ENCODE data around the gene SLCO2A1.
A peak's percentile ranks its signal among the peaks of the same experiment; 100 is the strongest.

SLCO2A1 gene

DNA sequence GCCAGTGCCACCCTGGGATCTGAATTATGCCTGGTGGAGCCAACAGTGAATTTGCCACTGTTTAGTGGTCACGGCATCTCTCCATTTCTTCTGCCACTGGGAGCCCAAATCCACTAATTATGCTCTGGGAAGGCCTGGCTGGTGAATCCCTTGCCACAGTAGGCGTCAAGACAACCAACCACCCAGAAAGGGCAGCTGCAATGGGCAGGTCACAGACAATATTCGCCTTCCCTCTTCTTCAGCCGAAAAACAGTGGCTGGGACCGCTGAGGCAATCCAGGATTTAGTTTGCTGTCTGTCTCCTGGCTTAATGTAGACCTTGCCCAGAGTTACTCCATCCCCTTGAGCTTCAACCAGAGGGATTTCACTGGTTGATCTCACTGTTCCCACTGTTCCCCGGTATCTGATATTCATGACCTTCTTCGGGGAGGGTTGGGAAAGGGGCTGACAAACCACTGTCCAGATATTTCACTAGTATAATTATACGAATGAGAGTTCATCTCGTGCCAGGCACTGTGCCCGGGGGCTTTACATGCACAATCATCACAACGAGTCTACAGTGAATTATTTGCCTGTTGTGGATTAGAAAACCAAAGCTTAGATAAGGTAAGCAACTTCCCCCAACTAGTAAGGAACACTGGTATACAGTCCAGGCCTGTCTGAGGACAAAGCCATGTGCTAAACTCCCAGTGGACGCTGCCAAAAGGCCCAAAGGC lies 84.2 kb downstream of the SLCO2A1 start:
- DNase-seq: no peak

DNA sequence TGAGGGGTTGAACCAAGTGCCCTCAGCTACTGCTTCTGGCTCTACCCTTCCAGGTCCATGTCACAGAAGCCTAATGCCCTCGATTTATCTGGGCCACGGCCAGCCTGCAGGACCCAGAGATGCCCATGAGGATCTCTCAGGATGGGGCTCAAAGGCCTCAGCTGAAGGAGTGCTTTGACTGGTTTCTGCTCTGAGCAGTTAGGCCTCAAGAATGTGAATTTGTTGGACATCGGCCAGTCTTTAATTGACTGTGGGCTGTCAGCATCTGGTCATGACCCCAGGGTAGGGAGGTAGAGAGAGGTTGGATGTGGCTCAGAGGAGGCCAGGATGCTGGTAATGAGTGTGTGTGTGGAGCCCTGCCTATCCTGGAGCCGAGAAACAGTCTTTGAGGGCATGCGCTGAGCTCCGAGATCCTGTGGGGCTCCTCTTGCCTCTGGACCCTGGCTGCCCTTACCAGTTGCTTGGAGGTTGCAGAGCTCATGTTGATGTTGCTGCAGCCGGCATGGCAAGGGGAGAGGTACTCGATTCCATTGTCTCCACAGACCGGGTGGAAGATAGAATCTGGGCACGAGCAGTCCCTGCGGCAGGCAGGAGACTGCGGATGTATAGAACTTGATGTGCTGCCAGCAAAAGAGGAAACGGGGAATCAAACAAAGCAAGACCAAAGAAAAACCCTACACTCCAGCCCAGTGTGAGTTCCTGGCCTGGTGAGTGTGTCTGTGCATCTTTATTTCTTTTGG lies 84.9 kb downstream of the SLCO2A1 start:
- DNase-seq: peak in 1 of 4 experiments; percentile 10

DNA sequence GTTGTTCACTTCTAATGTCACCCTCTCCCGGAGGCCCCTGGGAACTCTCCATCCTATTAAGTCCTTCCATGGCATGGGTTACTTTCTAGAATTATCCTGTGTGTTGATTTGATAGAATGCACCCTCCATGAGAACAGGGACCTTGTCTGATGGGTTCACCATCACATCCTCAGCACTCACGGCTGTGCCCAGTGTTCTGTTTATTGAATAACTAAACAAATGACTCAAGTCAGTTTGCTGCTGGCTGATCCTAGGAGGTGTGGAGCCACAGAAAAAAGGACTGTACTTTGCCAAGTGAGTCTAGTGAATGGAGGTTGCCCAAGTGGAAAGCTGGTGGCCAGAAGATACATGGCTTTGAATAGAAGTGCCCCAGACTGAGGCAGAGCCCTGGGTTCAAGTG lies 85.5 kb downstream of the SLCO2A1 start:
- no peak for DNase-seq

DNA sequence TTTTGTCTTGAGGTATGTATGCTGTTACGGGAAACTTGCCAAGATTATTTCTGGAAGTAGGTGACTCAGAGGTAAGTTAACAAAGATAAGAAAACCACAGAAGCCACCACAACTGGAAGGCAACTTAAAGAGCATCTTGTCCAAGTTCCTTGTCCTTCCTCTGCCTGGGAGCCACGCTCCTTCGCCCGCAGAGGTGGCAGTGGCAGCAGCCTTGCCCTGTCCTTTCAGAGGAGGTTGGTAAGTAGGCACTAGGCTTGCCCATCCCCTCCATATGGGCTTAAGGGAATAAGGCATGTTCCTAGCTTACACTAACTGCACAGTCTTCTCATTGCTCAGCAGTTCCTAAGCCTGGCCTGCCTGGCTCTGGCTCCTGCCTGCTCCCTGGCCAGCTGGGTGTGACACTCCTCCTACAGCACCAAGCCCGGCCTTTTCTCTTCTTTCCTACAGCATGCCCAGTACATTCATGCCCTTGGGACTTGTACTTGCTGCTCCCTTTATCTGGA lies 86.0 kb downstream of the SLCO2A1 start:
- peak in 1 of 4 experiments; percentile 5 for DNase-seq

DNA sequence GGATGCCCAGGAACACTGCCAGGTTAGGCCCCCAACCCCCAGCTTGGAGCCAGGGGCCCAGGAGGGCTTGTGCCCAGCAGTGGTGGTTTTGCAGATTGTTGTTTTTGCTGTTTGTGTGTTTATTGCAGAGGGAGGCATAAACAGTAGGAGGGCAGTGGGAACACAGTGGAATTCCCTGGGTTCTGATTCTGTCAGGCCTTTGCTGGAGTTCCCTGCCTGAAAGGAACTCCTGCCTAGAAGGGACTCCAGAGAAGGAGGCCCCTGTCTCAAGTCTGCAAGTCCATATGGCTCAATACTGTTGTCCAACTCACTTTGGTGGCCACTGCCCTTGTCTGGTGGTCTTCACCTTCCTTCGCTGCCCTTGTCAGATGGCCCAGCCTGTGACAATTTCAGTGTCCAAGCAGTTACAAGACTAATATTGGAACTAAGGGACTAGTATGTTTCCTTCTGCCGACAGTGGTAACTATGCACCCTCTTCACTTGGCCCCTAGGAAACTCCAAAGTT lies 86.6 kb downstream of the SLCO2A1 start:
- no peak for DNase-seq

DNA sequence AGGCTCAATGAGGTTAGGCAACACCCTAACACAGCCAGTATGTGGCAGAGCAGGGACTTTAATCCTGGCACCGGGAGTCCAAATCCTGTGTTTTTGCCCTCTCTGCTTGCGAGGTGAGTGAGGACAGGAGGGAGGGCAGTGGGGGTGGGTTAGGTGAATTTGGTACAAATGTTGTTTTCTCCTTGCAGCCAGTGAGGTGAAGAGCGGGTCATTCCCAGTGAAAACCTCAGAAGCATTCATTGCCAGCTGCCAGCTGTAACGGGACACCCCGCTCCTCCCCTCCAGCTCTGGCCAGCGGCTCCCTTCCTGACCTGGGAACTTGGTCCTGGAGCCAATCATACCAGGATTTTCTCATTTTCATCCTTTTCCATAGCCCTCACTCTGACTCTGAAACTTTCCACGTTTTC lies 88.3 kb downstream of the SLCO2A1 start:
- DNase-seq: no peak

DNA sequence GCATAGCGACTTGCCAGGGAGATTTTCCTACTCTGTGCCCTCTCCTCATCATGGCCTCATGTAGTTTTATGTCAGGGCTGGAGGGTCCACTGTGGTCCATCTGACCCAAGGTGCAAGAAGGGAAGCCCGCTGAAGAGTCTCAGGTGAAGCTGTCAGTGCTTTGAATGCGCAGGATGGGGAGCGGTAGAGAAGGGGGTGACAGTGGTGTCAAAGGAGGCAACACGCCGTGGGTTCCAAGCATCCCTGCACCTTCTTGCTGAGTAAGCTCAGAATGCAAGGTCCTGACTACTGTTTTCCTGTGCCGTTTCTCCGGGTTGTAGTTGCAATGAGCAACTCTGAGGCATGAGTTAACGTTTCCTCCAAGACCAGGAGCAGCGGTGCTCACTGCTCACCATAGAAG lies 89.2 kb downstream of the SLCO2A1 start:
- no peak for DNase-seq

DNA sequence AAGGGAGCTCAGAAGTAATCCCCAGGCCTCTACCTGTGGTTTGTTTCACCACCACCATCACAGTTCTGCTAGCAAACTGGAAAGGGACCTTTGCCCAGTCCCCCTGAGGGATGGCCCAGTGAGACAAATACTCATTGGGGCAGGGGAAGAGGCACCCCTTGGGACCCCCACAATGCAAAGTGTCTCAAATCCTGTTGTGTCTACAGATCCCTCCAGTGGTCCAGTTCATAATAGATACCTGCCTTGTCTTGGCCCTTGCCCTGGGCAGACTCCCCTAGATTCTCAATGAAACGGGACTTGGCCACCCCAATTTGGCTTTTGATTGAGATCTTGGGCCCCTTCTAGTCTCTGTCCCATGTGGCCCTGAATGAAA lies 90.3 kb downstream of the SLCO2A1 start:
- DNase-seq: no peak

DNA sequence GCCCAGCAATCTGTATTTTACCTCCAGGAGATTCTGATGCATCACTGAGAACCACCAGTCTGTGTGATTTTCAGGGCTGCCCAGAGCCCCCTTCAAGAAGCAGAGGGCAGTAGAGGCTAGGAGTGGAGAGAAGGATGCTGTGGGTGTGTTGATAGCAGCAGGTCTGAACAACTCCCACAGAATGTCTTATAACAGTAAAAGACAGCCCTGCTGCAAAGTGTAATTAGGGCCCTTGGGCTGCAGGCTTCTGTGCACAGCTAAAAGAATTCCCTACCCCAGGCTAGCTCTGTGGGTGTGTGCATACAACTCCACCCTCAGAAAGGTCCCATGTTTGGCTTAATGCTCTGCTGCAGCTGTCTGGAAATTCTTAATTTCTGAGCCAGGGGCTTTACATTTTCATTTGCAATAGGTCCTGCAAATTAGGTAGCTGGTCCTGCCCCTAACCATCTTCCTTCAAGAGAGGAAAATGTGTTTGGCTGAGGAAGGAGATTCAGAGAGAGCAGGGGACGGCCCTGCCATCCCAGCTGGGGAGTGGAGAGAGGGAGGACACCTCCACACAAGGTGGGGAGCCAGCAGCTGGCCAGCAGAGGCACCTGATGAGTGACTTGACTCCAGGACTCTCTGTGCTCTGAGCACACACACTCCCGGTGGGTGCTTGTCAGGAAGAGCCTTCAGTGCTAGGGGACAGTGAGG lies 90.8 kb downstream of the SLCO2A1 start:
- DNase-seq: no peak

DNA sequence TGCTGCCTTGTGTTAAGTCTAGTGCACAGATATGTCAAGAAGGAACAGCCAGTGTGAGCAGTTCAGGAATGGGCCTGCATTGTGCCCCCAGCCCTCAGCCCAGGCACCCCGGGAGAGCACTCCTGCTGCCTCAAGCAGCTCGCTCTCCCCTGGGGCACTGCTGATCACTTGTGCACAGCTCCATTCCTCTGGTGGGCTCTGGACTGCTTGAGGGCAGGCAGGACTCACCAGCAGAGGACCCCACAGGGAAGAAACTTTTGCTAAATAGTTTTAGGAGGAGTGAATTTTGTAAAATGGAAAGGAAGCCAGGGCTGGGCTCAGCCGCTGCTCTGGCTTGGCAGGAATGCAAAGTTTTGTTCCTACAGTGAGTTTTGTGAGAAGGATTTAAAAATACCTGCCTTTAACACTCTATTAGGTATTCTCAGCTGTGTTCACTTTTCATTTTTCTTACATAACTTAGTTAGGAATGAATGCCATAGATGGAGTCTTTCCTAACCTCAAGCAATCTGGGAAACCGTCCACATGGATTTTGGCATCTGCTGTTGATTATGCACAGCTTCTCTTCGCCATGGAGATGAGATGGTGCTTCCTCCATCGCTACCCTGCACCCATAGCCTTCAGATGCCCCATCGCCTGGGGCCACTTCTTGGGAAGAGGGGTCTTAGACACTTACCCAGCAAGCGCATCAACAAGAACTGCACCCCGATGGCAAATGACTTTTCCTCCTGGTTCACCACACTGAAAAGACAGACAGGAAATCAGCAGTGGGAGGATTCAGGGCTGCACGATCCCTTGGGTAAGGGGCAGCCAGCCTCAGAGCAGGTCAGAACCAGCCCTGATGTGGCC lies 91.7 kb downstream of the SLCO2A1 start:
- DNase-seq: no peak

DNA sequence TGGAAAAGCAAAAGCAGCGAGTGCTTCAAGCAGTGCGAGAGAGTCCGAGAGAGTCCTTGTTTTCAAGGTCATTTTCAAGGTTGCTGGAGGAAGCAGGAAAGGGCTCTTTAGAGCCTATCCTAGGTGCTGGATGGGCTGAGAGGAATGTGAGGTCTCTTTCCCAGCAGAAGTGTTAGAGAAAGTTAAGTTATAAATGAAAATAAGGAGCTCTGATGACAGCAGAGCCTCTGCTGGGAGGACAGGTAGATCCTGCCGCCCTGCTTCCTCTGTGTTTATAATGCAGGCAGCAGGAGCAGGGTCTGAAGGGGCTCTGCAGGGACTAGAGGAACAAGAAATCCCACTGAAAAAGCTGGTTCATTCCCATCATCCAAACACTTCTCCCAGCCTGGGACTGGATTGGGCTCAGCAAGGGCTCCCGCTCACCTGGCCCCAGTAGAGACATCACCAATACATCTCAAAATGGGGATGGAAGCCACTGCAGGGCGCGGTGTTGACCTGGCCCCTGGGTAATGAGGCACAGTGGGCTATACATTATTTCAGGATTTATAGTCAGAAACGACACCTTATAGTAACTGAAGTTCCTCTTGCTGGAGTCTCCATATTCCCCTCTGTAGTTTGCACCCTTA lies 92.6 kb downstream of the SLCO2A1 start:
- DNase-seq: no peak

DNA sequence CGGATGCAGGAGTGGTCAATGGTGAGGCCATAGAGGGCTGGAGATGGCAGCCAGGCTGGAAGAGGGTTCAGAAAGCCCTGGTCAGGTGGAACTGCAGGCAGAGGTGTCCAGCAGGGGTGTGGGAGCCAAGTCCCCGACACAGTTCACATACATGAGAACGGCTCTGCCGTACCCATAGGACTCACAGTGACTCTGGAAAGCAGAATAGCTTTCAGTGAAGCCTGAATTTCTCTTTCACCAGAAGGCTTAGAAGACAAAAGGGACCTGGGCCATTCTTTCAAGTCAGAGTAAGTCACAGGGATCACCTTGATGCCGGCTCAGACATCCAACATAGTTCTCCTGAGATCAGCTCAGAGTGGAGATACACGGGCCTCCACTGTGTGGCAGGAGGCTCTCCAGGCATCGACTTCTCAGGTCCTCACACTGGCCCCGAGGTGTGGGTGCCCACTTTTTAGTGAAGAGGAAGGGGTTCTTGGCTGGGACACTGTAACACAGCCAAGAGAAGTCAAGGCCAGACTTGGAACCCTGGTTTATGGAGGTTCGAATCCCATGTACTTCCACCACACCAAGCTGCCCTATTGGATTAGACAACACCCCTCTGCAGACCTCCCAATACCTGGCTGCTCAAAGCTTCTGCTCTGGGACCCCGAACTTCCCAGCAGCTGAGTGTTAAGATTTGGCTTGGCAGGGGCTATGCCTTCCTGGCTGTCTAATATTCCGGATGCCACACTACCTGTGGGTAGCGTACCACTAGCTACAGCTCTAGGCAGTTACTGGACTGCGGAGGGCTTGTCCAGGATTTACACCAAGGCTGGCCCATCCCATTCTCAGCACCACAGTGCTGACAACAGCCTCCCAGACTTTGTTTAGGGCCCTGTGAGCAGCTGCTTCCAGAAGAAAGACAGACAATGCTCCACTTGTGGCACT lies 93.6 kb downstream of the SLCO2A1 start:
- no peak for DNase-seq

DNA sequence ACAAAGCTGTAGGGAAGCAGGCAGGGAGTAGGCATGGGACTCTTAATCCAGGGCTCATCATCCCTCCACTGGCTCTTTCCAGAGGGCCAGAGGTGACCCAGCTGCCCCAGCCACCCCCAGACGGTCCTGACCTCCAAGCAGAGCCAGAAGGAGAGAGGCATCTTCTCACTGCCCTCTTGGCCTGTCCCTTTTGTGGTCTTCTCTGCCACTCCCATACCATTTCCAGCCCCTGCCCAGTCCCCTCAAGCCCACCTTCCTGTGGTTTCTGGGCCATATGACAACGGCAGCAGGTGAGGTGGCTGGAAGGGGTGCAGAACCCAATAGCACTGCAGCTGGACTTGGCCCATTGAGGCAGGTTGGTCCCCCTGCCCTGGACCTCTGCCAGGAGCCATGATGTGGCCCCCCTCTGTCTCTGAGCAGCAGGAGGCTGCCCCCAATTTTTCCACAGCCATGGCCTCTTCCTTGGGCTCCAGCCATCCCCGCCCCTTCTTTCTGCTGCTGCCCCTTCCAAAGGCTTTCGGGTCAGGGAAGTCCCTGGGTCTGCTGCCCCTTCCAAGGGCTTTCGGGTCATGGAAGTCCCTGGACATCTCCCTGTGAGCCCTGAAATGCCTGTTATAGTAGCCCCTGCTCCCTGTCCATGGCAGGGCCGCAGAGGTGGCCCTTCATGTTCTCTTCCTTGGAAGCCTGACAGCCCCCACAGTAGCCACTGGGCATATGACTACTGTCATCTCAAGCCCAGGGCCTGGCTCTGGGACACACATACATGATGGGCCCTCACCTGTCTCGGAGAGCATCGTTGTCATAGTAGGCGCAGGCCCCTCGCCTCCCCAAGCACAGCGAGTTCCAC lies 94.5 kb downstream of the SLCO2A1 start:
- DNase-seq: no peak

DNA sequence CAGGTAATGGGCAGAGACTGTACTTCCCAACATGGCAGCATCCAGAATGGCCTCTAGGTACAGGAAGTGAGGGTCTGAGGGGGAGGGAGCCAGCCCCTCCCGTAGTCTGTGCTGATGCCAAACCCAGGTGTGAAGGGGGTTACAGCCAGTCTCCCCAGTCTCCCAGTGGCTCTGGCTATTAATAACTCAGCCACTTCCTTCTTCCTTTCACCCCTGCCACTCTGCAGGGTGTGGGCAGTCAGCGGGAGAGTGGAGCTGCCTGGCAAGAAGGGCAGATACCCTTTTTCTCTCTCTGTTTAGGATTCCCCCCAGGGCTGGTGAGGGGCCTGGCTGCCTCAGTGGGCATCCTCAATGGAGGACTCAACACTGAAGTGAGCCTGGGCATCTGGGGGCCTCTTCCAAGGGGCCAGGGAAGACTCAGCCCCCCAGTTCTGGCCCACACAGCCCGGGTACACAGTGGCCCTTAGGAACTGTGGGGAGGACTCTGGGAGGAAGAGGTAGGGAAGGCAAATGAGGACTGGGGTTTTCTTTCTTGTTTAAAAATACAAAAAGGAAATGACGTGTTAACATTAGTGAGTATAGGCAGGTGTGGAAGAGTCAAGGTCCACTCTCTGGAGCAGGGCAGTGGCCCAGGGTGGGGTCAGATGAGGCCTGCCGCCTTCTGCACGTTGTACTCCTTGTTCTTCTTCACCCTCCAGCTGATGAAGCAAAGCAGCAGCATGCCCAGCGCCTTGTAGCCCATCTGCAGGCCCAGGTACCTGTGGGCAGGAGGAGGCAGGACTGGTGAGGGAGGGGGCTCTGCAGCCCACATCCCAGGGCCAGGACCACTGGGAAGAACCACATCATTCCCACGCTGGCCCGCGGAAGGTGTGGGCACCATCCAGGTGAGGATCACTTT lies 95.4 kb downstream of the SLCO2A1 start:
- DNase-seq: peak in 2 of 4 experiments; percentile 4 to 20

DNA sequence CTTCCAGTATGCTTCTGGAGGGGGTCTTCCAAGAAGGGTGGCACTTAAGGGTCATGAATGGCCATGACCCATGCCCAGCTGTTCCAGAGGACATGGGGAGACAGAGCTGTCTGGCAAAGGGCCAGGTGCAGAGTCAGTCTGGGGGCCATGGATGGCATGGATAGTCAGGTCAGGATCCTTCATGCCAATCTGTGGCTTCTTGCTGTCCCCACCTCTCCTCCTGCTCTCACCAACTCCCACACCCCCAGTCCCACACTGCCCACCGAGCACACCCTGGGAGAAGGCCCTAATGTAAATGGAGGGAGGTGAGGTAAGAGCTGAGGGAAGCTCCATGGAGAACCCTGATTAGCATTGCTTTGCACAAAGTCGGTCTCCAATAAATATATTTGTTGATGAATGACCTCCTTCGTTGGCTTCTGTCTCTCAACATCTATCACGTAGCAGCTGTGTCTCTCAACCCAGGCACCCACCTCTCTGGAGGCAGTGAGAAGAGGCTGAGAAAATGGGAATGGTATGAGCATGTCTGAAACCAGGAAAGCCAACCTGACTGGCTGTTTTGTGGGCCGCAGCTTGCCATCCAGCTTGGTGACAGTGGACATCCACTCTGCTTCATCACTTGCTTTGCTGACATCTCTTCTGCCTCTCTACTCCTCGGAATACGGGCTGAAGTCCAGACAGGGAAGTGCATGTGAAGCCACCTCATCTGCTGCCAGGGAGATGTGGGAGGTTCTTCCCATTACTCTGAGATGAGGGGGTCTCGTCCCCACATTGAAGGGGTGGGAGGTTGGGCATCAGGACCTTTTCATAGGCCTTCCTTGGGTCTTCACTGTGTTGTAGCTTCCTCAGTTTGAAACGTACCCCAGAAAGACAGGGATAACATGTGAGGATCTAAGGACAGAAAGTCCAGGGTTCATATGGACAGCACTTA lies 96.4 kb downstream of the SLCO2A1 start:
- no peak for DNase-seq

DNA sequence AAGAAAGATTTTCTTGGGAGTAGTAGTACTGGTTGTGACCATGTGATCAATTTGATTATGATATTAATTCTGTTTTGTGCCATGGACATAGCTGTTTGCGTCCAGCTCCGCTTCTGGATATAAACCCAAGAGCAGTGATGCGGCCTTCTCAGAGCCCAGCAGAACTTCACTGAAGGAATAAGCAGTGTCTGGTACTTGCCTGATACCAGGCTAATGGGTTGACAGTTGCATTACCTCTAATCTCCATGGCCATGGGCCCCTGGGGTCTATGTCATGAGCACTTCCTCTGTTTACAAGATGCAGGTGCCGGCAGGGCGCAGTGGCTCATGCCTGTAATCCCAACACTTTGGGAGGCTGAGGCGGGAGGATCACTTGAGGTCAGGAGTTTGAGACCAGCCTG lies 97.7 kb downstream of the SLCO2A1 start:
- no peak for DNase-seq

DNA sequence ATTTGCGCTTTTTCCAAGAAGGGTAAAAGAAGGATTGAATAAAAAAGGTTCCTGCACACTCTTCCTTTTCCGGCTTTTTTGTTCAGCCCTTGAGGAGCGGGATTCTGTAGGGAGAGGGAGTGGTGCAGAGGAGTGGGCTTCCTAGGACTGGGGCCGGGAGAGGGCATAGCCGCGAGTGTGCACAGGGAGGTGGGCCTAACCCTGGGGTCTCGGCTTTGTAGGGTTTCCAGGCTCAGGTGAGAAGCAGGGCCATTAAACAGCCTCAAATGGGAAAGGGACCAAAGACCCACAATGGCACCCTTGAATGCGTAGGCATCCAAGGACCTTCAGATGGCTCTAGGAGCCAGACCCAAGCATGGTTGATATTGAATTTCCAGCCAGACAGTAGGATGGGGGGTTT lies 98.6 kb downstream of the SLCO2A1 start:
- DNase-seq: no peak

All from suppressor macrophage (primary cell).